Esophagus muscularis mucosa (tissue), 3 donors: ENCODE measurements around the gene ABCD3.

Experiments
- CTCF ChIP-seq, 3 experiments: fragments of 200-600 bp in 2 of 3; fragments of 450-650 bp in 1 of 3; sonication (generic) in 2 of 3; IDR thresholded peaks; one replicate each; pipeline ENCODE4 v1.5.1; 2017 to 2019; ENCODE audit warnings: antibody characterized with exemption in 3 of 3, mild to moderate bottlenecking in 2 of 3, moderate library complexity in 1 of 3
- POLR2A ChIP-seq: fragments of 450-650 bp; IDR thresholded peaks from one replicate; pipeline ENCODE4 v1.6.1; 2017; ENCODE audit warnings: antibody characterized with exemption, moderate library complexity, mild to moderate bottlenecking, low read depth

GRCh38 chr1:94531664-94532063 is 113.5 kb downstream of the ABCD3 start:
- TF ChIP-seq POLR2A: no peak
- no peak for TF ChIP-seq CTCF (IDR thresholded peaks at IDR 0.05)
